ENCODE results near the gene TCF21.

The TCF21 gene

DNA sequence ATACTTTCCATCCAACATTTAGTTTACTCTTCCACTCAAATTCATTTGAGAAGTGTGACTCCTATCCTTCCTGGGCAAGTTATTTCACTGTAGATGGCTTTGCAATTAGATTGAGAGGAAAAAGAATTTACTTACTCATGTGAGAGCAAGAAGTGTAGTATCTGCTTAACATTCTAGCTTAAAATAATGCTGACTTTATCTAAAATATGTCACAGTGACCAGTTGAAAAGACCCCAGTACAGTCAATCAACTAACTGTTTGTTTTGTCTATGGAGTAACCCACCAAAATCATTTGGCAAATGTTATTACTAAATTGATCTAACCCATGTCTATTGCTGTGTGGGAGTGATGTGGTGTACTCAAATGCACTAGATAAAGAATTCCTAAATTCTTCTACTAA is 8.9 kb upstream of the TCF21 start:
- Histone ChIP-seq H3K9ac (ENCODE audit: low read depth, low read length, poor library complexity, severe bottlenecking) (no peak overlapping the region), H3K79me2 (ENCODE audit: insufficient read depth, low read length) (no peaks in the 10 kb centered on the region), H3K4me3 (ENCODE audit: low read length, poor library complexity, severe bottlenecking) (no peak overlapping the region), H3K9me3 (ENCODE audit: insufficient read depth, low read depth, low read length) (no peaks in the 10 kb centered on the region), H3K4me1 (ENCODE audit: insufficient read depth, low read length, poor library complexity, severe bottlenecking) (no peaks in the 10 kb centered on the region), H2AFZ (ENCODE audit: low read length) (no peak overlapping the region), H3F3A (ENCODE audit: low read depth) (no peaks in the 10 kb centered on the region), H3K9me2 (replicated peaks; ENCODE audit: low read depth, low read length) (no peaks in the 10 kb centered on the region), H3K27me3 (ENCODE audit: insufficient read depth, low read length, poor library complexity, severe bottlenecking) (no peaks in the 10 kb centered on the region), H3K36me3 (ENCODE audit: insufficient read depth, low read length) (no peaks in the 10 kb centered on the region), H4K20me1 (ENCODE audit: insufficient read depth, low read length, poor library complexity, severe bottlenecking) (no peaks in the 10 kb centered on the region), H3K4me2 (ENCODE audit: low read depth, low read length, poor library complexity, severe bottlenecking) (no peak overlapping the region)
- TF ChIP-seq, protein P1, sequence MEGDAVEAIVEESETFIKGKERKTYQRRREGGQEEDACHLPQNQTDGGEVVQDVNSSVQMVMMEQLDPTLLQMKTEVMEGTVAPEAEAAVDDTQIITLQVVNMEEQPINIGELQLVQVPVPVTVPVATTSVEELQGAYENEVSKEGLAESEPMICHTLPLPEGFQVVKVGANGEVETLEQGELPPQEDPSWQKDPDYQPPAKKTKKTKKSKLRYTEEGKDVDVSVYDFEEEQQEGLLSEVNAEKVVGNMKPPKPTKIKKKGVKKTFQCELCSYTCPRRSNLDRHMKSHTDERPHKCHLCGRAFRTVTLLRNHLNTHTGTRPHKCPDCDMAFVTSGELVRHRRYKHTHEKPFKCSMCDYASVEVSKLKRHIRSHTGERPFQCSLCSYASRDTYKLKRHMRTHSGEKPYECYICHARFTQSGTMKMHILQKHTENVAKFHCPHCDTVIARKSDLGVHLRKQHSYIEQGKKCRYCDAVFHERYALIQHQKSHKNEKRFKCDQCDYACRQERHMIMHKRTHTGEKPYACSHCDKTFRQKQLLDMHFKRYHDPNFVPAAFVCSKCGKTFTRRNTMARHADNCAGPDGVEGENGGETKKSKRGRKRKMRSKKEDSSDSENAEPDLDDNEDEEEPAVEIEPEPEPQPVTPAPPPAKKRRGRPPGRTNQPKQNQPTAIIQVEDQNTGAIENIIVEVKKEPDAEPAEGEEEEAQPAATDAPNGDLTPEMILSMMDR (conservative IDR thresholded peaks at IDR 0.05; ENCODE audit: low read length): no peak
- TF ChIP-seq EZH2phosphoT487 (IDR thresholded peaks at IDR 0.05; ENCODE audit: borderline replicate concordance): no peak

DNA sequence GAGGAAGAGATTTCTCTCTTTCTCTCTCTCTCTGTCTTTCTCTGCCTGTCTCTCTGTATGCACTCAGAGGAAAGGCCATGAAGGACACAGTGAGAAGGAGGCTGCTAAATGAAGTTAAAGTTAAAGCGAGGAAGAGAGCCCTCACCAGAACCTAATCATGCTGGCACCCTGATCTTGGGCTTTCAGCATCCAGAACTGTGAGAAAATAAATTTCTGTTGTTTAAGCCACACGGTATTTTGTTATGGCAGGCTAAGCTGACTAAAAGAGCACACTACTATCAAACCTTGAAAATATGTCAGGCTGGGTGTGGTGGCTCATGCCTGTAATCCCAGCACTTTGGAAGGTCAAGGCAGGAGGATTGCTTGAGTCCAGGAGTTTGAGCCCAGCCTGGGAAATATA is 8.0 kb upstream of the TCF21 start:
- H4K20me1 ChIP-seq (ENCODE audit: insufficient read depth, low read length, poor library complexity, severe bottlenecking): no peaks in the 10 kb centered on the region
- H3K4me1 ChIP-seq (ENCODE audit: insufficient read depth, low read length, poor library complexity, severe bottlenecking): no peaks in the 10 kb centered on the region
- H3K4me2 ChIP-seq (ENCODE audit: low read depth, low read length, poor library complexity, severe bottlenecking): no peak overlapping the region
- no peaks in the 10 kb centered on the region for H3K27me3 ChIP-seq (ENCODE audit: insufficient read depth, low read length, poor library complexity, severe bottlenecking)
- H3K9me3 ChIP-seq (ENCODE audit: insufficient read depth, low read depth, low read length): no peaks in the 10 kb centered on the region
- H2AFZ ChIP-seq (ENCODE audit: low read length): no peak overlapping the region
- H3K9ac ChIP-seq (ENCODE audit: low read depth, low read length, poor library complexity, severe bottlenecking): no peak overlapping the region
- H3F3A ChIP-seq (ENCODE audit: low read depth): no peaks in the 10 kb centered on the region
- H3K79me2 ChIP-seq (ENCODE audit: insufficient read depth, low read length): no peaks in the 10 kb centered on the region
- TF ChIP-seq, protein P1 (conservative IDR thresholded peaks at IDR 0.05; ENCODE audit: low read length): no peak
- no peak for TF ChIP-seq EZH2phosphoT487 (IDR thresholded peaks at IDR 0.05; ENCODE audit: borderline replicate concordance)
- H3K4me3 ChIP-seq (ENCODE audit: low read length, poor library complexity, severe bottlenecking): no peak overlapping the region
- no peaks in the 10 kb centered on the region for H3K36me3 ChIP-seq (ENCODE audit: insufficient read depth, low read length)
- no peaks in the 10 kb centered on the region for H3K9me2 ChIP-seq (replicated peaks; ENCODE audit: low read depth, low read length)

DNA sequence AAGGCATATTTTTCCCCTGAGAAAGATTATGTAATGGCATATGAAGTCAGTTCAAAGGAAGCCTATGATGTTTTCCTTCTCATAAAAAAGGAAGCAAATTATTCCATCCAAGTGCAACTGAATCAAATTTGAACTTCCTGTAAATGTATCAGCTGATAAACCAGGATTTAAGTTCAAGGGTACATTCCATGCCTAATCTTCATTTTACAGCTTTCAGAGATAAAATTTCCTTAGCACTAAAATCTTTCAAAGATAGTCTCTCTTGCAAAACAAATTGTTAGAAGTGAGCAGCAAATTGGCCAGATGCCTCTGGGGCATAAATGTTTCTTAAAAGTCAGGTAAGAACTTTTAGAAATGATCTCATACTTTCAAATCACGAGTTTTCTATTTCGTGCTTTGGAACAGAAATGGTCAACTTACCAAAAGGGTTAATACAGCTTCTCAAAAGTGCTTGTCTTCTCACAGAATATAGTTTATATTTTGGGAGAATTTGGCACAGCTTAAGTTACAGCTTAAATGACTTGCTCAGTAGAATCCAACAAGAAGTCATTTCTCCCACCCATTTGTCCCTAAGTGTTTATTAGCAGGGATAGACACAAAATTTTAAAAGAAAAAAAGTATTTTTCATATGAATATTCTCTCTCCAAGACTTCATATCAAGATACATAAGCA is 2.7 kb upstream of the TCF21 start:
- Histone ChIP-seq H3K4me3 (ENCODE audit: low read length, poor library complexity, severe bottlenecking) (no peak overlapping the region), H4K20me1 (ENCODE audit: insufficient read depth, low read length, poor library complexity, severe bottlenecking) (no peaks in the 10 kb centered on the region), H3K9me3 (ENCODE audit: insufficient read depth, low read depth, low read length) (no peaks in the 10 kb centered on the region), H3K9ac (ENCODE audit: low read depth, low read length, poor library complexity, severe bottlenecking) (no peak overlapping the region), H3K36me3 (ENCODE audit: insufficient read depth, low read length) (no peaks in the 10 kb centered on the region), H3F3A (ENCODE audit: low read depth) (no peaks in the 10 kb centered on the region), H3K4me2 (ENCODE audit: low read depth, low read length, poor library complexity, severe bottlenecking) (no peak overlapping the region), H2AFZ (ENCODE audit: low read length) (no peak overlapping the region), H3K4me1 (ENCODE audit: insufficient read depth, low read length, poor library complexity, severe bottlenecking) (no peaks in the 10 kb centered on the region), H3K79me2 (ENCODE audit: insufficient read depth, low read length) (no peaks in the 10 kb centered on the region), H3K27me3 (ENCODE audit: insufficient read depth, low read length, poor library complexity, severe bottlenecking) (no peaks in the 10 kb centered on the region), H3K9me2 (replicated peaks; ENCODE audit: low read depth, low read length) (no peaks in the 10 kb centered on the region)
- TF ChIP-seq, protein P1 (conservative IDR thresholded peaks at IDR 0.05; ENCODE audit: low read length): no peak
- TF ChIP-seq EZH2phosphoT487 (IDR thresholded peaks at IDR 0.05; ENCODE audit: borderline replicate concordance): no peak
